ENCODE results near the gene PDLIM1. TPM values are rescaled to one million over a fixed set of nuclear protein-coding genes. Genes with fewer than 3 reads are reported as not detected.

The PDLIM1 gene
- total and polyA plus RNA-seq, 9 of the 15 experiments (the other 6 are each of a cell fraction or from before 2014, with no cell fraction given), result 19.8 to 164 (median 39.1) TPM

- peak; percentile 56 for TF ChIP-seq NFIC (IDR thresholded peaks at IDR 0.05)
- 0 out of 2 replicates have a peak, but pooled peaks have one; percentile 56 for TF ChIP-seq ZBTB17 (CRISPR knock-in tag; IDR thresholded peaks at IDR 0.05)
- no peak for TF ChIP-seq CREBBP (IDR thresholded peaks at IDR 0.05; ENCODE audit: low read depth, low read length)
- TF ChIP-seq, protein P1, sequence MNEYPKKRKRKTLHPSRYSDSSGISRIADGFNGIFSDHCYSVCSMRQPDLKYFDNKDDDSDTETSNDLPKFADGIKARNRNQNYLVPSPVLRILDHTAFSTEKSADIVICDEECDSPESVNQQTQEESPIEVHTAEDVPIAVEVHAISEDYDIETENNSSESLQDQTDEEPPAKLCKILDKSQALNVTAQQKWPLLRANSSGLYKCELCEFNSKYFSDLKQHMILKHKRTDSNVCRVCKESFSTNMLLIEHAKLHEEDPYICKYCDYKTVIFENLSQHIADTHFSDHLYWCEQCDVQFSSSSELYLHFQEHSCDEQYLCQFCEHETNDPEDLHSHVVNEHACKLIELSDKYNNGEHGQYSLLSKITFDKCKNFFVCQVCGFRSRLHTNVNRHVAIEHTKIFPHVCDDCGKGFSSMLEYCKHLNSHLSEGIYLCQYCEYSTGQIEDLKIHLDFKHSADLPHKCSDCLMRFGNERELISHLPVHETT (CRISPR knock-in tag; conservative IDR thresholded peaks at IDR 0.05 in 1 of 2, IDR thresholded peaks at IDR 0.05 in 1 of 2), result peak in 1 of 2 experiments; percentile 49; a peak in 1 of 4 replicates
- TF ChIP-seq FIP1L1 (IDR thresholded peaks at IDR 0.05; ENCODE audit: low read depth, low read length, poor library complexity, severe bottlenecking), result no peak
- TF ChIP-seq, protein P2, sequence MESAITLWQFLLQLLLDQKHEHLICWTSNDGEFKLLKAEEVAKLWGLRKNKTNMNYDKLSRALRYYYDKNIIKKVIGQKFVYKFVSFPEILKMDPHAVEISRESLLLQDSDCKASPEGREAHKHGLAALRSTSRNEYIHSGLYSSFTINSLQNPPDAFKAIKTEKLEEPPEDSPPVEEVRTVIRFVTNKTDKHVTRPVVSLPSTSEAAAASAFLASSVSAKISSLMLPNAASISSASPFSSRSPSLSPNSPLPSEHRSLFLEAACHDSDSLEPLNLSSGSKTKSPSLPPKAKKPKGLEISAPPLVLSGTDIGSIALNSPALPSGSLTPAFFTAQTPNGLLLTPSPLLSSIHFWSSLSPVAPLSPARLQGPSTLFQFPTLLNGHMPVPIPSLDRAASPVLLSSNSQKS (CRISPR knock-in tag; IDR thresholded peaks at IDR 0.05), result no peak
- TF ChIP-seq DEAF1 (CRISPR knock-in tag; IDR thresholded peaks at IDR 0.05), result no peak
- 0 out of 2 replicates have a peak, but pooled peaks have one; percentile 39 for TF ChIP-seq CREB3 (tag; conservative IDR thresholded peaks at IDR 0.05; ENCODE audit: low read depth)
- TF ChIP-seq STAG1 (CRISPR knock-in tag; IDR thresholded peaks at IDR 0.05; ENCODE audit: borderline replicate concordance), result no peak
- TF ChIP-seq ZNF124 (CRISPR knock-in tag; IDR thresholded peaks at IDR 0.05), result no peak
- TF ChIP-seq SP2 (IDR thresholded peaks at IDR 0.05; ENCODE audit: extremely low read depth, low read depth, low read length, poor library complexity, severe bottlenecking), result no peak
- no peak for TF ChIP-seq CREB1 (IDR thresholded peaks at IDR 0.05)
- no peak for TF ChIP-seq CREB1 (CRISPR knock-in tag; IDR thresholded peaks at IDR 0.05)
- TF ChIP-seq DDX20 (tag; IDR thresholded peaks at IDR 0.05; ENCODE audit: low read depth), result no peak
- TF ChIP-seq TBL1XR1 (IDR thresholded peaks at IDR 0.05; ENCODE audit: low read length in 2 of 2), result no peak
- no peak for TF ChIP-seq WHSC1 (IDR thresholded peaks at IDR 0.05; ENCODE audit: low read length)
- peak; percentile 56 for TF ChIP-seq ZNF316 (IDR thresholded peaks at IDR 0.05)
- TF ChIP-seq DPF2 (IDR thresholded peaks at IDR 0.05), result peak; percentile 57; the same call in 1 of the 2 replicates
- 0 out of 2 replicates have a peak, but pooled peaks have one; percentile 18 for TF ChIP-seq CREM (IDR thresholded peaks at IDR 0.05; ENCODE audit: low read depth)
- no peak for TF ChIP-seq SMAD3 (CRISPR knock-in tag; conservative IDR thresholded peaks at IDR 0.05)
- TF ChIP-seq JUND (IDR thresholded peaks at IDR 0.05; ENCODE audit: borderline replicate concordance, low read depth, low read length), result peak; percentile 67; the same call in 1 of the 2 replicates
- TF ChIP-seq JUND (tag; IDR thresholded peaks at IDR 0.05; ENCODE audit: borderline replicate concordance, low read depth, low read length), result peak; percentile 55; the same call in 1 of the 3 replicates
- TF ChIP-seq RHOXF2B (CRISPR knock-in tag; conservative IDR thresholded peaks at IDR 0.05), result no peak
- 0 out of 2 replicates have a peak, but pooled peaks have one; percentile 23 for TF ChIP-seq CXXC5 (CRISPR knock-in tag; IDR thresholded peaks at IDR 0.05)
- TF ChIP-seq PURB (CRISPR knock-in tag; IDR thresholded peaks at IDR 0.05; ENCODE audit: low read depth), result no peak
Observed at GRCh38 chr10:95303535-95303934, 12.7 kb upstream of the PDLIM1 start (continued).

Data from K562 (cell line).